GM12891 (cell line): ENCODE results near the gene TMEM178B.

Source experiments
- POLR2A ChIP-seq: IDR thresholded peaks from 2 replicates; pipeline ENCODE4 v1.6.1; 2011; ENCODE audit warnings: low read depth, low read length, control low read depth
- POLR2AphosphoS5 ChIP-seq: IDR thresholded peaks from 2 replicates; pipeline ENCODE4 v1.6.1; 2011; ENCODE audit warnings: low read depth, low read length, control low read depth

DNA sequence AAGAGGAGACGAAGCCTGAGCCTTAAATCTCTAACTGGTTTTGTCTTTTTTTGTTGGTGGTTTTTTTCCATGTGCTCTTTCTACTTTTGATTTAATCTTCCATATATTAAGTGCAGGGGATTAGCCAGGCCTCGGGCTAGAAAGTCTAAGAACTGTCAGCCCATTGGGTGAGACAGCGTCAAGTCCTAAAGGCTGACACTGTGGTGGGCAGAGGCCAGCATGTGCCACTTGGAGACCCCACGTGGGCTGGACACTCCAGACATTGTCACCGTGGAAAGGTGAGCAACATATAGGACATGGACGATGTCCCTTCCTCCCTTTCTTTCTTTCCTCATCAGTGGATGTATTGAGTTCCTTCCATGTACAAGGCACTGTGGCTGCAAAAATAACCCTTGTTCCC, 129.3 kb downstream of the TMEM178B start:
- TF ChIP-seq POLR2A, result no peak
- no peak for TF ChIP-seq POLR2AphosphoS5
